Transverse colon (tissue), 3 donors: Measurements from ENCODE around the gene SPTBN1.

Source experiments
- CTCF ChIP-seq, 5 experiments: fragments of 200-600 bp in 3 of 5; fragments of 450-650 bp in 2 of 5; sonication (generic) in 3 of 5; IDR thresholded peaks; 1 replicate in 2 of 5; 2 replicates in 3 of 5; pipeline ENCODE4 v1.5.1; 2016 to 2017; ENCODE audit warnings: antibody characterized with exemption in 5 of 5, inconsistent platforms in 3 of 5, mild to moderate bottlenecking in 2 of 5, moderate library complexity in 1 of 5
- POLR2A ChIP-seq: fragments of 450-650 bp; IDR thresholded peaks from one replicate; pipeline ENCODE4 v1.6.1; 2016; ENCODE audit warnings: antibody characterized with exemption, mild to moderate bottlenecking, moderate library complexity

GRCh38 chr2:54672590-54673456 lies 216.7 kb downstream of the SPTBN1 start:
- no peak for TF ChIP-seq CTCF (IDR thresholded peaks at IDR 0.05)
- no peak for TF ChIP-seq POLR2A
